ENCODE measurements around the gene MDFIC. TPM values are rescaled to one million over a fixed set of nuclear protein-coding genes. Genes with fewer than 3 reads are reported as not detected.

The MDFIC gene
- total RNA-seq, 1 donor from 2014 or later, result 10.1 TPM

DNA sequence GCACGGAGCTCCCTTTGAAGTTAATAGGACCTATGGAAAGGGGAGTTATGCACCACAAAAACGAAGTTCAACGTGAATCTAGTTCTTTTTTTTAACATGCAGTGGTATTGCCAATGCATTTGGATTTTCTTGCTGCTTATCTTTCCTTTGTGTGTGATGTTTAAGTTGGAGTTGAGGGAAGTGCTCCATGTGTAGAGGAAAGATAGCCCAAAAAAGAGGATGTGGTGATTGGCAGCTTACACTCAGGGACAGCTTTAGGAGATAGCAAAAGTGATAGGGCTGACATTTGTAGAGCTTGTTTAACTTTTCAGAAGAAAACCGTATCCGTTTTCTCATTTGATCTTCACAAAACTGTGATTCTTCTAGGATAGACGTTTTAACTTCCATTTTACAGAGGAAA lies 101.3 kb downstream of the MDFIC start:
- TF ChIP-seq, protein P1, sequence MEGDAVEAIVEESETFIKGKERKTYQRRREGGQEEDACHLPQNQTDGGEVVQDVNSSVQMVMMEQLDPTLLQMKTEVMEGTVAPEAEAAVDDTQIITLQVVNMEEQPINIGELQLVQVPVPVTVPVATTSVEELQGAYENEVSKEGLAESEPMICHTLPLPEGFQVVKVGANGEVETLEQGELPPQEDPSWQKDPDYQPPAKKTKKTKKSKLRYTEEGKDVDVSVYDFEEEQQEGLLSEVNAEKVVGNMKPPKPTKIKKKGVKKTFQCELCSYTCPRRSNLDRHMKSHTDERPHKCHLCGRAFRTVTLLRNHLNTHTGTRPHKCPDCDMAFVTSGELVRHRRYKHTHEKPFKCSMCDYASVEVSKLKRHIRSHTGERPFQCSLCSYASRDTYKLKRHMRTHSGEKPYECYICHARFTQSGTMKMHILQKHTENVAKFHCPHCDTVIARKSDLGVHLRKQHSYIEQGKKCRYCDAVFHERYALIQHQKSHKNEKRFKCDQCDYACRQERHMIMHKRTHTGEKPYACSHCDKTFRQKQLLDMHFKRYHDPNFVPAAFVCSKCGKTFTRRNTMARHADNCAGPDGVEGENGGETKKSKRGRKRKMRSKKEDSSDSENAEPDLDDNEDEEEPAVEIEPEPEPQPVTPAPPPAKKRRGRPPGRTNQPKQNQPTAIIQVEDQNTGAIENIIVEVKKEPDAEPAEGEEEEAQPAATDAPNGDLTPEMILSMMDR (conservative IDR thresholded peaks at IDR 0.05), result no peak
- Mint-ChIP-seq H3K36me3 (ENCODE audit: low read depth) (peaks cover 3% of the 10 kb centered on the region), H3K9me3 (no peaks in the 10 kb centered on the region), H3K4me1 (peaks cover 8% of the 10 kb centered on the region), H3K27me3 (ENCODE audit: low read depth) (no peaks in the 10 kb centered on the region), H3K4me3 (no peak overlapping the region), H3K27ac (ENCODE audit: unreplicated experiment) (no peak overlapping the region)
- no peak for DNase-seq (ENCODE audit: low read depth, low spot score)

DNA sequence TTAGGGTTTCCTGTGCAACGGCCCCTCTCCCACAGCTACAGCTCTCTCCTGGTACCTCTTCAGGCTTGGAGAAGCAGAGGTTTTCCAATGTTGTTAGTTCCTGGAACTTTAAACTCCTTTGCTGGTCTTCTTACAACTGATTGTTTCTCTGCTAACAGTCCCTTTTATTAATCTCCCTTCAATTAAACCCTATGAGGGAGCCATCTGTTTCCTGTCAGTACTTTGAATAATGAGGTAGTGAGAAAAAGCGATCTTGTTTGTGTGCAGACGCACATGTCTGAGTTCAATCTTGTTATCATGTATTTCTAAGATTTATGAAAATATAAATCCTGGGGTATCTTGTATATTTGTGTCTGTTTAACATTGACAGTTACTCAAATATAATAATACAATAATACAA lies 102.4 kb downstream of the MDFIC start:
- H3K4me1 Mint-ChIP-seq, result peaks cover 8% of the 10 kb centered on the region
- DNase-seq (ENCODE audit: low read depth, low spot score), result no peak
- no peaks in the 10 kb centered on the region for H3K9me3 Mint-ChIP-seq
- no peak overlapping the region for H3K27ac Mint-ChIP-seq (ENCODE audit: unreplicated experiment)
- H3K36me3 Mint-ChIP-seq (ENCODE audit: low read depth), result peaks cover 3% of the 10 kb centered on the region
- H3K4me3 Mint-ChIP-seq, result no peak overlapping the region
- no peaks in the 10 kb centered on the region for H3K27me3 Mint-ChIP-seq (ENCODE audit: low read depth)
- TF ChIP-seq, protein P1 (conservative IDR thresholded peaks at IDR 0.05), result no peak

DNA sequence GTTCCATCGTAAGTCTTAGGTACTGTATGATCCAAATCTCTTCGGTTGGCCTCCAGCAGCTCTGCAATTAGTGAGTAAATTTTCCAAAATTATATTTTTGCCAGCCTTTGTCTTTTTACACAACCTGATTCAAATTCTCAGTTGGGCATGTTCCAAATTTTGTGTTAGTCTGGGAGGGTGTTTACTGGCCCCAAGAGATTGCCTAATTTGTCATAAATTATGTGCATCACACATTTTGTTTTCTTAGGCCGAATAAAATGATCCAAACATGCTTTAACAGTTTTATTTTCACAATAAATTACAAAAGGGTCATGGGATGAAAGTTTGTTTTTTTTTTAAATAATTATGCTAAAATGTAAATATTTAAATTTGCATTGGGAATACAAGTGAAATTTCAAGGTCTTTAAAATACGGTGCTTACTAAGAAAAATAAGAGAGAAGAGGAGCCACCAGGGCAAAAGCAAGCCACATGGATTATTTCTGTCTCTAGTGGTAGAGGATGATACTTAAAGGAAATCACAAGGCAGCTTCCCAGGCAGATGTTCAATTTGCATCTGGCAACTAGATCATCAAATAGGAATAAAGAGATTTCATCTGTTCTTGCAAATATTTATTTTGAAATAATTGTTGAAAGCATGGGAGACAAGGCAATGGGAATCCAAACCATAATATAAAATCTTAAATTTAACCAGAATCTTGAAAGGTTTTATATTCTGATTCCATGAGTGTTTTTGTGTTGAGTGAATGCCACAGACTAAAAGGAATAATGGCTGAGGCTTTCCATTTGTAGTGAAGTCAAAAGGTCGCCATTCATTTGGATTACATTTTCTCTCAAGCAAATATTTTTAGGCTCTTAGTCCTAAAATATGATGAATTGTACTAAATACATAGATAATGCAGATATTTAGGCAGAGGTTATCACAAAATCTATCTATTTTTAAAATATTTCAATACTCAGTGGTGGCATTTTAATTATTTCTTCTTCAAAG lies 111.1 kb downstream of the MDFIC start:
- Mint-ChIP-seq H3K27ac (ENCODE audit: unreplicated experiment) (no peak overlapping the region), H3K4me1 (peaks cover 5% of the 10 kb centered on the region), H3K27me3 (ENCODE audit: low read depth) (no peaks in the 10 kb centered on the region), H3K9me3 (no peaks in the 10 kb centered on the region), H3K36me3 (ENCODE audit: low read depth) (no peaks in the 10 kb centered on the region), H3K4me3 (no peak overlapping the region)
- DNase-seq (ENCODE audit: low read depth, low spot score), result no peak
- TF ChIP-seq, protein P1 (conservative IDR thresholded peaks at IDR 0.05), result peak; percentile 46

- no peaks in the 10 kb centered on the region for H3K9me3 Mint-ChIP-seq
- no peaks in the 10 kb centered on the region for H3K36me3 Mint-ChIP-seq (ENCODE audit: low read depth)
- TF ChIP-seq, protein P1 (conservative IDR thresholded peaks at IDR 0.05), result no peak
- no peaks in the 10 kb centered on the region for H3K27me3 Mint-ChIP-seq (ENCODE audit: low read depth)
- no peak overlapping the region for H3K4me3 Mint-ChIP-seq
- peaks cover 5% of the 10 kb centered on the region for H3K4me1 Mint-ChIP-seq
- DNase-seq (ENCODE audit: low read depth, low spot score), result no peak
- no peak overlapping the region for H3K27ac Mint-ChIP-seq (ENCODE audit: unreplicated experiment)
Measured at GRCh38 chr7:115033917-115034459, 112.1 kb downstream of the MDFIC start.

- Mint-ChIP-seq H3K4me3 (no peak overlapping the region), H3K27me3 (ENCODE audit: low read depth) (no peaks in the 10 kb centered on the region), H3K36me3 (ENCODE audit: low read depth) (no peaks in the 10 kb centered on the region), H3K9me3 (no peaks in the 10 kb centered on the region), H3K27ac (ENCODE audit: unreplicated experiment) (no peak overlapping the region), H3K4me1 (peaks cover 5% of the 10 kb centered on the region)
- DNase-seq (ENCODE audit: low read depth, low spot score), result no peak
- TF ChIP-seq, protein P1 (conservative IDR thresholded peaks at IDR 0.05), result no peak
Measured at GRCh38 chr7:115034515-115034914, 112.6 kb downstream of the MDFIC start.
